EL (cell line): ENCODE results near the gene GRK3.

Experiments used
- DNase-seq: peaks from one replicate; pipeline ENCODE4 v3.0.0-alpha.2; 2016

Gene GRK3

GRCh38 chr22:25742918-25743708 is 178.6 kb downstream of the GRK3 start:
- no peak for DNase-seq

GRCh38 chr22:25744694-25745093 is 180.2 kb downstream of the GRK3 start:
- no peak for DNase-seq

DNA sequence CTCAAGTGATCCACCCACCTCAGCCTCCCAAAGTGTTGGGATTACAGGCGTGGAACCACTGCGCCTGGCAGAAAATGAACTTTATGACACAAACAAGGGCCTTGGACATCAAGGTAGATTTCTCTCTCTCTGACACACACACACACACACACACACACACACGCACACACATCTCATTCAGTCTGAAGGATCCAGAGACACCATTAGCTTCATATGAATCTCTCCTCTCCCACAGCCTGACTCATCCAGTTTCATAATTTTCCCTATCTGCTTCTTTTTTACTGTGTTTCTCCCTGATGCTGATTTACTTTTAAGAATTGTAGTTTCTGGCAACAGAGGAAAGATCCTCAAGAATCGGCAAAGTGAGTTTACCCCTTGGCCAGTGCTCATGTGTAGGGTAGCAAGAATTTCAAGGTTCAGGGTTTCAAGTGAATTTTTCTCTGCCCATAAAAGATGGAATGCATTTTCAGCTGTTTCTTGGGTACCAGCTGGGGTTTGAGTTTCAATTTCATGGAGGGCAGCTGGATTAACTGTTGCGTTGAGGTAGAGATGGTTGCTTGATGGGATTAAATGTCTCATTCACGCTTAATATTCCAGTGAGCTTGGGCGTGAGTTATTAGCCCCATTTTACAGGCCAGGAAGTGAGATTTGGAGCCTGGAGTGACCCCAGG is 181.0 kb downstream of the GRK3 start:
- DNase-seq, result peak; percentile 41

DNA sequence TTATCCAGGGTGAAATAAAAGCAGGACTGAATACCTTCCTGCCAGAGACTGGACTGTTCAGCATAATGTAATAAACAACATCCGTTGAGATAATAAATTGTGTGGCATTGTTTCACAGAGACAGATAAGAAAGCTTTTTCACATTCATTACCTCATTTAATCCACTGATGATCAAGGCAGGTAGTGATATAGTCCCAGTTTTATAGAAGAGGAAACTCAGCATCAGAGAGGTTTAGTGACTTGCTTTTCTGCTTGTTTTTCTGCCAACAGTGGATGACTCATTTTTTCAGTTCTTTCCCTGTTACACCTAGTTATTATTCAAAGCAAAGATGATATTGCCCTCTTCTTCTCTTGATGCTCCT is 181.5 kb downstream of the GRK3 start:
- DNase-seq, result peak; percentile 50

- DNase-seq, result peak; percentile 99
These were observed 182.9 kb downstream of the GRK3 start for GRCh38 chr22:25747245-25747944.

- no peak for DNase-seq
These were observed 183.7 kb downstream of the GRK3 start for GRCh38 chr22:25748140-25748539.

DNA sequence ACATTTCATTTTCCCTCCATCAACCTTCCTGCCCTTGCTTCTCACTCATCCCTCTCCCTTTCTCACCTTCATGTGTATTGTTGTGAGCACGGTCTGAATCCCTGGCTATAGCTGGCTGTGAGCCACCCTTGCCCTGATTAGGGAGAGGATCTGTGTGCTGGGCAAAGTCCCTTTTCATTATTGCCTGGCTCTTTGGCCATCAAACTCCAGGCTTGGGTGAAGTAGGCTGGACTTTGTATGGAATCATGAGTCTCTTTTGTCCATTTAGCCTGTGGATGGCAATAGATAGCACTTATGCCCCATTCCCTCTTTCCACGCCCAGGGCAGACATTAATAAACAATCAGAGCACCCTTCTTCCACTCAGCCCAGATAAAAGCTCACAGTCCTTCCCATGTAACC is 184.2 kb downstream of the GRK3 start:
- DNase-seq, result no peak

- no peak for DNase-seq
These were observed 185.1 kb downstream of the GRK3 start for GRCh38 chr22:25749420-25750169.

DNA sequence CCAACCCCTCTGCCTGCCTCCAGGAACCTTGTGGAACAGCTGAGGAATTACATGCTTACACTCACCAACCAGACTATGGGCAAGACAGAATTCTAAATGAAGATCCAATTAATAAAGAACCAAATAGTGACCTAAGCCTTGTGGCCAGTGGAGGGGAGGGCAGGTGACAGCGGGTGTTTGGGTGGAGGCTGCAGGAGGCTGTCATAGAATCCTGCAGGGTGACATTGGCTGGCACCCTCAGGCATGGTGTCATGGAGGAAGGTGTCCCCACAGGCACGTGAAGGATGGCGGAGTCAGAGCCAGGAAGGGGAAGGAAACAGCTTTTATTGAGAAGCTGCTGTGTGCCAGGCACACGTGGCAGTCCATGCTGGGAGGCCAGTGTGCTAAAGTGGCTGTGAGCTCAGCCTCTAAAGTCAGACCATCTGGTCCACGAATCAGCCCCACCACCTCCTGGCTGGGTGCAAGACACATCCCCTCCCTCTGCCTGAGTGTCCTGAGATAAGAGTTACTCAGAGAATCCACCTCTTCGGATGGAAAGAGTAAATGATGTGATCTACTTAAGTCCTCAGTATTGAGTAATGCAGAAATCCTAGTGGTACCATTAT is 186.2 kb downstream of the GRK3 start:
- DNase-seq, result no peak

- no peak for DNase-seq
These were observed 186.7 kb downstream of the GRK3 start for GRCh38 chr22:25751174-25751581.

DNA sequence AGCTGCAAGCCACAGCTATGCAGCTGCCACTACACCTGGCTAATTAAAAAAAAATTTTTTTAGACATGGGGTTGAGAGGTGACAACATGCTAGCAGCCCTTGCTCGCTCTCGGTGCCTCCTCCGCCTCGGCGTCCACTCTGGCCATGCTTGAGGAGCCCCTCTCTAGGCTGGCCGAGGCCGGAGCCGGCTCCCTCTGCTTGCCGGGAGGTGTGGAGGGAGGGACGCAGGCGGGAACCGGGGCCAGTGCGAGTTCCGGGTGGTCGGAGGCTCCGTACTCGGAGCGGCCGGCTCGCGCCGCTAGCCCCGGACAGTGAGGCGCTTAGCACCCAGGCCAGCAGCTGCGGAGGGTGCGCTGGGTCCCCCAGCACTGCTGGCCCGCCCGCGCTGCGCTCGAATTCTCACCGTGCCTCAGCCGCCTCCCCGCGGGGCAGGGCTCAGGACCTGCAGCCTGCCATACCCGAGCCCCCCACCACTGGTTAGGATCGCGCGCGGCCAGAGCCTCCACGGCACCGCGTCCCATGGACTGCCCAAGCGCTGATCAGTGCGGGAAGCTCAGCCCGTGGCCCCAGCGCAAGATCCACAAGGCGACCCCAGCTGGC is 188.2 kb downstream of the GRK3 start:
- DNase-seq, result no peak

GRCh38 chr22:25753252-25753651 is 188.8 kb downstream of the GRK3 start:
- no peak for DNase-seq

- DNase-seq, result peak; percentile 64
These were observed 190.2 kb downstream of the GRK3 start for GRCh38 chr22:25754527-25755202.

DNA sequence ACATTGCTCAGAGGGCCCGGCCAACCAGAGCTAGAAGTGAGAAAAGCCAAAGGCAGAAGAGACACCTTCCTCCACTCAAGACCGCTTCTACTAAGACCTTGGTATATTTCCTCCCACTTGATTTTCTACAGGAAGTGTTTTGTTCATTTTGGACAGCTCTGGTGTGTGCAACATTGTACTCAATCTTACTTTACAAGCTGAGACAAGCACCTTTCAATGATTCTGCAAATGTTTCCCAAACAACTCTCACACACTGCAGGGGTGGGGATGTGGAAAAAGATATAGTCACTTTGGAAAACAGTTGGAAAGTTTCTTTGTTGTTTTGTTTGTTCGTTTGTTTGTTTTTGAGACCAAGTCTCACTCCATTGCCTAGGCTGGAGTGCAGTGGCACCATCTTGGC is 193.2 kb downstream of the GRK3 start:
- DNase-seq, result no peak

DNA sequence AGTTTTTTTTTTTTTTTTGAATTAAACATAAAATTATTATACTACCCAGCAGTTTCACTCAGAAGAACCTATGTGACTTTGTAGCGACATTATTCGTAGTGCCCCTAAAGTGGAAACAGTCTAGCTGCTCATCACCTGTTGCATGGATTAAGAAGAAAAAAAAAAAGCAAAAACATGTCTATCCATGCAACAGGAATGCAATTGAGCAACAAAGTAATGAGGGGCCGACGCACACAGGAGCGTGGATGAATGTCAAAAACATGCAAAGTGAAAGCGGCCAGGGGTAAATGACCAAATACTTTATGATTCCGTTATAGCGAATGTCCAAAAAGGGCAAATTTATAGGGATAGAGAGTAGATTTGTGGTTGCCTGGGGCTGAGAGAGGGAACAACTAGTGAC is 193.8 kb downstream of the GRK3 start:
- no peak for DNase-seq

DNA sequence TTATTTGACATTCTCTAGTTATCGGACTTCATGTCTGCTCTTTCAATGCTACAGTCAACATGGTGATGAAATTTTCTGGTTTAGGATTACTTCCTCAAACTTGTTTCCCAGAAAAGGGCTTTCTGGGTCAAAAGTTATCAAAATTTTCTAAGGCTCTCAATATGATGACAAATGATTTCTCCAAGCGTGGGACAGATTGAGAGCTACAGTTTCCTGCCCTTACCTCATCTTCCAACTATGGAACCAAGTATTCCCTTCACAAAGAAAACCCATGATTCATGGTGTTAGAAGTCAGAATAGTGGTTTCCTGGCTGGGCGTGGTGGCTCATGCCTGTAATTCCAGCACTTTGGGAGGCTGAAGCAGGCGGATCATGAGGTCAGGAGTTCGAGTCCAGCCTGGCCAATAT is 195.4 kb downstream of the GRK3 start:
- peak; percentile 97 for DNase-seq

DNA sequence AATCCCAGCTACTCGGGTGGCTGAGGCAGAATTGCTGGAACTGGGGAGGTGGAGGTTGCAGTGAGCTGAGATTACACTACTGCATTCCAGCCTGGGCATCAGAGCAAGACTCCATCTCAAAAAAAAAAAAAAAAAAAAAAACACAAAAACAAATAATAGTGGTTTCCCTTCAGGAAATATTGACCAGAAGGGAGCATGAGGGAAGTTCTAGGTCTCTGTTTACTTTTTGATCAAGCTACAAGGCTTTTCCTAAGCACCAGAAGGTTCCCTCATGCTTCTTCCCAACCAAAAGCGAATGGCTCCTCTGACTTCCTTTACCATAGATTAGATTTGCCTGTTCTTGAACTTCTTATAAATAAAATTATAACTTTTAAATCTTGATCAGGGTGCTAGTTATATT is 195.8 kb downstream of the GRK3 start:
- DNase-seq, result peak; percentile 39

DNA sequence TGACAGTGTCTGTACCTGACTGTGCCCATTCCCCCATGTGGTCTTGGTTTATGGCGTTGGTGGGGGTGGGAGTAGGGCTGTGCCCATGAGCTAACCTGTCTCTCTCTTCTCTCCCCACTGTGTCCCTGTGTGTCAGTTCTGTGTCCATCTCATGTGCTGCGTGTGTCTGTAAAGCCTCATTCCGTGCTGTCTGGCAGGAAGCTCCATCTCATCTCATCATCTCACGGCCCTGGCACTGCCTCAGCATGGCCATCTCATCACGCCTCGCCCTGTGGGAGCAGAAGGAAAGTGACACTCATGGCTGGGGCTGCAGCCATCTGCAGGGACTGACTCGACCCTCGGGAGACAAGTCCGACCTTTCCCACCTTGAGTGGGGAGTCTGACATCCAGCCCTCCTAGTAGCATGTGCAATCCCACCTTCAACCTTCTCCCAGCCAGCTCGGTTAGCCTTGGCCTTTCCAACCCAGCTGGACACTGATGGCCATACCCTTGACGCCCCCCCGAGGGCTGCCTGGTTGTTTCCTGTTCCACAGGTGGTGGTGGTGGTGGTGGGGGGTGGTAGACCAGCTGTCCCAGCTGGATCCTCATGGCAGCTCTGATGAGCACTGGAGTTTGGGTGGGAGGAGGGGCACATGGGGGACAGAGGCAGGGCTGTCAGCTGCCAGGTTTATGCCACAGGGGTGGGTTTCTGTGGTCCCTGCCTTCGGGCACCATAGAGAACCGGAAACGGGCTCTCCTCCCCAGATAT is 196.5 kb downstream of the GRK3 start:
- DNase-seq, result no peak

DNA sequence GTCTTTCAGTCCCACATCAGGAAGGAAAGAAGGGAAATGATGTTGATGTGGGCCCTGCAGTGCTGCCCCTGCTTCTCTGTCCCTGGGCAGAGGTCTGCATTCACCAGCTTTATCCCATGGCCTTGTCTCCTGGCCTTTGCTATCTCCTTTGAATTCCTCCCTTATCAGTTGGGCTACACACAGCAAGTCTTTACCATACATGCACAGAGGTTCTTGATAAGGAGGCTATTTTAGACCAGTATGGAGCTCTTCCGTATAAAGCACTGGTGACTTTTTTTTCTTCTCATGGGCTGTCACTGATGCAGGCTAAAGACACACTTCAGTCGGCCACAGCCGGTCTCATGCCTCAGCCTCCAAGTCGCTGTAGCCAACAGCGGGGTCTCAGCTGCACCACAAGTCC is 197.7 kb downstream of the GRK3 start:
- no peak for DNase-seq

- peak; percentile 29 for DNase-seq
These were observed 198.8 kb downstream of the GRK3 start for GRCh38 chr22:25763239-25763777.
